Activated naive CD8-positive, alpha-beta T cell treated with anti-CD3 and anti-CD28 coated beads, Interleukin-2, amount 10 ng/mL, durations not matched to agents 7 days and 5 days (primary cell): Measurements from ENCODE around the gene SUN2. TPM values are rescaled to one million over a fixed set of nuclear protein-coding genes. Genes with fewer than 3 reads are reported as not detected.
A peak's percentile ranks its signal among the peaks of the same experiment; 100 is the strongest.

ENCODE experiments used
- ATAC-seq: fragments of 150-1000 bp; cut with Tn5 transposase; one replicate; pipeline ENCODE4 v1.10.0; 2021; ENCODE audit warnings: low read depth, moderate library complexity
- POLR2A ChIA-PET: fragments of 350-600 bp; sonication (Branson Sonifier 250); formaldehyde crosslinking; loops from one replicate; lab custom pipeline; 2021; ENCODE audit warnings: antibody characterized with exemption; lab: Charles Lee
- DNase-seq: peaks from one replicate; pipeline ENCODE4 v3.0.0; 2021
- H3K27ac Mint-ChIP-seq: one replicate; pipeline ENCODE4 v1.8.0; 2022; ENCODE audit warnings: mild to moderate bottlenecking, mixed read lengths
- H3K27me3 Mint-ChIP-seq: one replicate; pipeline ENCODE4 v1.8.0; 2022; ENCODE audit warnings: mild to moderate bottlenecking, moderate library complexity, mixed read lengths
- H3K36me3 Mint-ChIP-seq: one replicate; pipeline ENCODE4 v1.8.0; 2021; ENCODE audit warnings: mild to moderate bottlenecking, mixed read lengths
- H3K4me1 Mint-ChIP-seq: one replicate; pipeline ENCODE4 v1.8.0; 2021; ENCODE audit warnings: mixed read lengths
- H3K4me3 Mint-ChIP-seq: one replicate; pipeline ENCODE4 v1.8.0; 2022; ENCODE audit warnings: mild to moderate bottlenecking, moderate library complexity, mixed read lengths
- H3K9me3 Mint-ChIP-seq: one replicate; pipeline ENCODE4 v1.8.0; 2021; ENCODE audit warnings: mixed read lengths
- total RNA-seq, 2 experiments: library from RNA; stranded (reverse); gene quantifications; one replicate each; pipeline ENCODE4 v1.2.3, GENCODE V29; 2021

SUN2 gene
- total RNA-seq, 2 experiments from 2014 or later = 607 to 626 TPM

DNA sequence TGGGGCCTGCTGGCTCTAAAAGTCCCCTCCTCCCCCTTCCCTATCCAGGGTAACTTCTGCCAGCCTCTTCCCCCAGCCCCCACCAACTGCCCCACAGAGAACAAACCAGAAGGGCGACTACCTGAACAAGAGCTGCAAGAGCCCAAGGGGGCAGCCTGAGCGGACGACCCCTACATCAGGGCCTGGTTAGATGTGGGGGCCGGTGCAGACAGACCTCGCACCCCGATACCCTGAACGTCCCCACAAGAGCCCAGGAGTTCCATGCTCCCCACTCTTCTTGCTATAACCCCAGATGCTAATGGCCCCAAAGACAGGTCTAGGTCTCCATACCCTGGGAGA, 20.7 kb downstream of the SUN2 start:
- H3K4me3 Mint-ChIP-seq = no peak overlapping the region
- ATAC-seq (no peak), DNase-seq (no peak)
- peaks cover 23% of the 10 kb centered on the region for H3K4me1 Mint-ChIP-seq
- H3K9me3 Mint-ChIP-seq = no peaks in the 10 kb centered on the region
- H3K36me3 Mint-ChIP-seq = peaks cover 33% of the 10 kb centered on the region
- H3K27ac Mint-ChIP-seq = peak overlapping the region; percentile 75
- POLR2A ChIA-PET = interaction anchor here (0.9 to 16.1 kb wide), 4 partner anchors 7 to 26 kb away, joined by 4 to 386 read pairs (median 22); partner anchors contain the start of gene SUN2
- no peaks in the 10 kb centered on the region for H3K27me3 Mint-ChIP-seq

DNA sequence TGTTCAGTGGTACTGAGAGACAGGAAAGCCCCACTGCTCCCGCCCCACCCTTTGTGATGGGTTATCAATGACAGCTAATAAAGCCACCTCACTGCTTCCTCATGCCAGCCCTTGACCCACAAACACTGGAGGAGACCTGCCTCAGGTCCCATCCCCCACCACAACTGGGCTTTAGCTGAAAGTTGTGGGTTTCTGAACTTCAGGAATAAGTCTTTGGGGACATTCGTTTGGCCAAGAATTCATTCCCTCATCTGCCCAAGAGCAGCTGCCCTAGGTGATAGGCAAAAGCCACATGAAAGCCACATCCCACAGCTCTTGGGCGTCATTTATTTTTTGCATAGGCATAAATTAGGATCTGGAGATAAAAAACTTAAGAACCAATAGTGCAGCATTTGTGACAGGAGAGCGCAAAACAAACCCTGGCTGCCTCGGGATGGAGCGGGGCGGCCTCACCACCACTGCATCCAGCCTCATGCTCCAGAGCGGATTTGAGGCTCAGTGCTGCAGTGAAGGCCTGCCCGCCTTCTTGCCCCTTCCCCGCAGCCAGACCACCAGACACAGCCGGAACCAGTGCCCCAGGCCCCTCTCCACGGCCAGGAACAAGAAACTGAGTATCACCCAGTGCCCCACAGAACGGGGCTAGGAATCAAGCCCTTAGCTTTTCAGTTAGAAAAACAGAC, 21.2 kb downstream of the SUN2 start:
- H3K4me1 Mint-ChIP-seq = peaks cover 23% of the 10 kb centered on the region
- H3K9me3 Mint-ChIP-seq = no peaks in the 10 kb centered on the region
- peak overlapping the region; percentile 75 for H3K27ac Mint-ChIP-seq
- POLR2A ChIA-PET = interaction anchor here (0.9 to 16.1 kb wide), 8 partner anchors 8 to 109 kb away, joined by 4 to 386 read pairs (median 6); partner anchors contain the start of genes NPTXR and SUN2
- H3K27me3 Mint-ChIP-seq = no peaks in the 10 kb centered on the region
- ATAC-seq (no peak), DNase-seq (no peak)
- H3K4me3 Mint-ChIP-seq = peak overlapping the region; percentile 44
- peaks cover 28% of the 10 kb centered on the region for H3K36me3 Mint-ChIP-seq

DNA sequence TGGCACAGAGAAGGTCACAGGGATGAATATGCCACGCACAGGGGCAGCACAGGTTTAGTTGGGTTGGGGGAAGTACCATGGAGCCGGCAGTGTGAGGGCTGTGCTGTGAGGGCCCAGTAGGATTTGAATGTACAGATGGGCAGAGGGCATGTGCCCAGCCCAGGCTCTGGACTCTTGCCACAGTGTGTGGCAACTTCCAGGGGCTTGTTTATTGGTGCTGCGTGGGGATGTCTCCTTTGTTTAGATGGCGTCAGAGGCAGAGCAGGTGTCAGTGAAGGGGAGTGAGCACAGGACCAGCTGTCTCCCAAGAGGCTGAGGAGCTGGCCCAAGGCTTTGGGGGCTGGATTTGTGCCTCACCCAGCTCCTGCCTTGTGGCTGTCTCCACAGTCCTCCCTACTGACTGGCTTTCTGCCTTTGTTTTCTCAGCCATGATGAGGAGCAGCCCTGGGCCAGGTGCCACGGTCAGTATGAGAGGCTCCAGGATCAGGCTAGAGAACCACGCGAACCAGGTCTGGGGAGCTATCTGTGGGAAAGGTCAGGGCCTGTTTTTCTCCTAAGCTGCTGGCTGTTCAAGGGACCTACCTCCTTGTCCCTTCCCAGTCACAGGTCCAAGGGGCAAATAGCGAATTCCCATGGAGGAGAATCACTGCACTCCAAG, 21.9 kb downstream of the SUN2 start:
- POLR2A ChIA-PET = interaction anchor here (0.9 to 16.1 kb wide), 8 partner anchors 9 to 110 kb away, joined by 4 to 386 read pairs (median 8); partner anchors contain the start of genes GTPBP1, NPTXR and SUN2
- Mint-ChIP-seq H3K27me3 (no peaks in the 10 kb centered on the region), H3K9me3 (no peaks in the 10 kb centered on the region), H3K4me3 (no peak overlapping the region), H3K27ac (peak overlapping the region; percentile 75), H3K4me1 (peaks cover 26% of the 10 kb centered on the region), H3K36me3 (peaks cover 28% of the 10 kb centered on the region)
- DNase-seq (no peak), ATAC-seq (peak; percentile 5)

DNA sequence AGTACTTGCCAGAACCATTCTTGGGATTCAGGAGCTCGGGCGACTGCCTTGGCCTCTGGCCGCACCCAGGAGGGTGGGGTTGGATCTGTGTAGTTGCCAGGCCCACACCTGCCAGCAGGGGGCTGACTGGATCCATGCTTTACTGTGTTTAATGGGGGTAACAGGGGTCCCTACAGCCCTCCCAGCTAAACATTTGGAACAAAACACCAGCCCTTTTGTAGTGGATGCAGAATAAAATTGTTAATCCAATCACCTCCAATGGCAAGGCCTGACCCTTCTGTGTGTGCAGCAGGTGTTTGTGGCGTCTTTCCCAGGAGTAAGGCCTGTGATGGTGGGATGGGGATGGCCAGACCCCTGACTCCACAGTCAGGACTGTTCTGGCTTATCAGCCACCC, 22.5 kb downstream of the SUN2 start:
- Mint-ChIP-seq H3K36me3 (peaks cover 26% of the 10 kb centered on the region), H3K27me3 (no peaks in the 10 kb centered on the region), H3K4me1 (peaks cover 26% of the 10 kb centered on the region), H3K27ac (peak overlapping the region; percentile 75), H3K4me3 (no peak overlapping the region), H3K9me3 (no peaks in the 10 kb centered on the region)
- POLR2A ChIA-PET = interaction anchor here (0.6 to 16.1 kb wide), 7 partner anchors 9 to 471 kb away, joined by 4 to 386 read pairs (median 10); partner anchors contain the start of genes GTPBP1, NPTXR and SUN2
- DNase-seq = peak; percentile 68
- peak; percentile 51 for ATAC-seq

DNA sequence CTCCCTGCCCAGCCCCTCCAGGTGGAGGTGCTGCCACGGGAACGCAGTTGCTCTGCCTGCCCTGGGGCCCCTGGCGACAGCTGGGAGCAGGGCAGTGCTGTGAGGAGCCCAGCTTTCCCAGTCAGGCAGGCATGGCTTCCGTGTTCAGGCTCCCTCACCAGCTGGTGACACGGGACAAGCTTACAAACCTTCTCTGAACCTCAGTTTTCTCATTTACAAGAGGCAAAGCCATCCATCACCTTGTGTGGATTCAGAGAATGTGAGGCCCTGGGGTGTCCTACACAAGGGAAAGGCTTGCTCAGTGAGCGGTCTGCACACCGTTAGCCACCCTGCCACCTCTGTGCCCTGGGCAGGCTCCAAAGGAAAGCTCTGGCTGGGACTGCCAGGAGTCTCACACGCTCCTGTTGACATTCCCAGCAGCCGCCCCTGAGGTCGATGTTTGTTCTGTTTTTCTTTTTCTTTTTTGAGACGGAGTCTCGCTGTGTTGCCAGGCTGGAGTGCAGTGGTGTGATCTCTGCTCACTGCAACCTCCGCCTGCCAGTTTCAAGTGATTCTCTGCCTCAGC, 23.5 kb downstream of the SUN2 start:
- Mint-ChIP-seq H3K27ac (peak overlapping the region; percentile 65), H3K9me3 (no peaks in the 10 kb centered on the region), H3K36me3 (peaks cover 23% of the 10 kb centered on the region), H3K27me3 (no peaks in the 10 kb centered on the region), H3K4me1 (peaks cover 19% of the 10 kb centered on the region), H3K4me3 (no peak overlapping the region)
- no peak for ATAC-seq
- POLR2A ChIA-PET = interaction anchor here (0.7 to 16.1 kb wide), 8 partner anchors 8 to 111 kb away, joined by 3 to 386 read pairs (median 11); partner anchors contain the start of genes GTPBP1, NPTXR and SUN2
- peak; percentile 40 for DNase-seq

DNA sequence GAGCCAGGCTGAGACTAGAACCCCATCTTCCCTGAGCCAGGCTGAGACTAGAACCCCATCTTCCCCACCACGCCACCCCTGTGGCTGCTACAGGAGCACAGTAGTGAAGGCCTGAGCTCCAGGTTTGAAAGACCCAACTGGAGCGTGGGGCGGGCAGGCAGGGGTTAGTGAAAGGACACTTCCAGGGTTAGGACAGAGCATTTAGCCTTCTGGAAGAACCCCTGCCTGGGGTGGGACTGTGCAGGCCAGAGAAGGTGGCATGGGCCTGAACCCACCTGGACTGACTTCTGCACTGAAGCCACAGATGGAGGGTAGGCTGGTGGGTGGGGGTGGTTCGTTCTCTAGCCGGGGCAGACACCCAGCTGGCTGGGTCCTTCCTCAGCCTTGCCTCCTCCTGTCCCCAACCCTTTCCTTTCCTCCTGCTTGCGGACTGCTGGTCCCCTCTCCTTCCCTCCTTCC, 24.1 kb downstream of the SUN2 start:
- Mint-ChIP-seq H3K9me3 (no peaks in the 10 kb centered on the region), H3K4me1 (peaks cover 17% of the 10 kb centered on the region), H3K27ac (peak overlapping the region; percentile 65), H3K27me3 (no peaks in the 10 kb centered on the region), H3K4me3 (no peak overlapping the region), H3K36me3 (peaks cover 24% of the 10 kb centered on the region)
- no peak for DNase-seq
- POLR2A ChIA-PET = interaction anchor here (0.7 to 16.1 kb wide), 6 partner anchors 11 to 35 kb away, joined by 3 to 386 read pairs (median 14); partner anchors contain the start of genes GTPBP1 and SUN2
- ATAC-seq = no peak

DNA sequence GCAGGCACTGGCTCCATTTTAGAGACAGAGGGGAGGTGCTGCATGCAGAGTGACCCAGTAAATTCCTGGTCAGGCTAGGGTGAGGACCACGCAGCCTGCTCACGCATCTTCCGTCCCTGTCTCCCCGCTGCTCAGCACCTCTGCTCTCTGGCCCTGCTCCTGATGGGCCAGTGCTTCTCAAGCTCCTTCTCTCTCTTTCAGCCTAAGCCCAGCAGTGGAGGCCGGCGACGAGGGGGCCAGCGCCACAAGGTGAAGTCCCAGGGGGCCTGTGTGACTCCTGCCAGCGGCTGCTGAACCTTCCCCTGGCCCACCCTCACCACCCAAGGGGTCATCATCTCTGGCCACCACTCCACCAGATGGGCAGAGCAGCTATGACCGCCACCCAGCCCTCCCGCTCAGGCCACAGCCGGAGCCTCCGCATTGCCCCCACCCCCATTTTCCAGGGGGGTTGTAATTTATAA, 25.4 kb downstream of the SUN2 start:
- peak; percentile 31 for DNase-seq
- H3K4me3 Mint-ChIP-seq = no peak overlapping the region
- peaks cover 28% of the 10 kb centered on the region for H3K36me3 Mint-ChIP-seq

DNA sequence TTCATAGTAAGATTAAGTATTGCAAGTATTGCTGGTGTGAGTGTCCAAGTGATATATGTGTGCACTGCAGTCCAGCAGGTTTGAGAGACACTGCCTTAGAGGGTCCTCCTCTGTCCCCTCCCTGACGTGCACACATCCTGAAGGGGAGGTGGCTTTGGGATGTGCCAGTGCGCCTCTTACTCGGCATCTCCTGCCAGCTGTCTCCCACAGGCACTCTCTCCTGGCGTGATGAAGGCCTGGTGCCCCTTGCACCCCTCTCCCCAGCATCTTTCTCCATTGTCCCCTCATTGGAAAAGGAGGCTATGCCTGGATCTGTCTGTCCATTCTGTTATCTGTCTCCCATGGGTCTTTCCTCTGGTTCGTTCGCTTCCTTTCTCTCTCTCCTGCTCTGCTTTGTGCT, 25.9 kb downstream of the SUN2 start:
- peaks cover 29% of the 10 kb centered on the region for H3K36me3 Mint-ChIP-seq
- H3K4me1 Mint-ChIP-seq = peaks cover 8% of the 10 kb centered on the region
- H3K27me3 Mint-ChIP-seq = no peaks in the 10 kb centered on the region
- DNase-seq = peak; percentile 26
- POLR2A ChIA-PET = interaction anchor here (1.2 to 16.1 kb wide), 3 partner anchors 10 to 25 kb away, joined by 3 to 386 read pairs (median 40); partner anchors contain the start of gene SUN2
- ATAC-seq = no peak
- no peak overlapping the region for H3K27ac Mint-ChIP-seq
- H3K9me3 Mint-ChIP-seq = no peaks in the 10 kb centered on the region
- no peak overlapping the region for H3K4me3 Mint-ChIP-seq

More for the DNA sequence above, 25.4 kb downstream of the SUN2 start:
- Mint-ChIP-seq H3K27me3 (no peaks in the 10 kb centered on the region), H3K27ac (peak overlapping the region; percentile 68), H3K9me3 (no peaks in the 10 kb centered on the region), H3K4me1 (peaks cover 8% of the 10 kb centered on the region)
- POLR2A ChIA-PET = interaction anchor here (1.2 to 16.1 kb wide), 3 partner anchors 9 to 25 kb away, joined by 3 to 386 read pairs (median 40); partner anchors contain the start of gene SUN2
- no peak for ATAC-seq

DNA sequence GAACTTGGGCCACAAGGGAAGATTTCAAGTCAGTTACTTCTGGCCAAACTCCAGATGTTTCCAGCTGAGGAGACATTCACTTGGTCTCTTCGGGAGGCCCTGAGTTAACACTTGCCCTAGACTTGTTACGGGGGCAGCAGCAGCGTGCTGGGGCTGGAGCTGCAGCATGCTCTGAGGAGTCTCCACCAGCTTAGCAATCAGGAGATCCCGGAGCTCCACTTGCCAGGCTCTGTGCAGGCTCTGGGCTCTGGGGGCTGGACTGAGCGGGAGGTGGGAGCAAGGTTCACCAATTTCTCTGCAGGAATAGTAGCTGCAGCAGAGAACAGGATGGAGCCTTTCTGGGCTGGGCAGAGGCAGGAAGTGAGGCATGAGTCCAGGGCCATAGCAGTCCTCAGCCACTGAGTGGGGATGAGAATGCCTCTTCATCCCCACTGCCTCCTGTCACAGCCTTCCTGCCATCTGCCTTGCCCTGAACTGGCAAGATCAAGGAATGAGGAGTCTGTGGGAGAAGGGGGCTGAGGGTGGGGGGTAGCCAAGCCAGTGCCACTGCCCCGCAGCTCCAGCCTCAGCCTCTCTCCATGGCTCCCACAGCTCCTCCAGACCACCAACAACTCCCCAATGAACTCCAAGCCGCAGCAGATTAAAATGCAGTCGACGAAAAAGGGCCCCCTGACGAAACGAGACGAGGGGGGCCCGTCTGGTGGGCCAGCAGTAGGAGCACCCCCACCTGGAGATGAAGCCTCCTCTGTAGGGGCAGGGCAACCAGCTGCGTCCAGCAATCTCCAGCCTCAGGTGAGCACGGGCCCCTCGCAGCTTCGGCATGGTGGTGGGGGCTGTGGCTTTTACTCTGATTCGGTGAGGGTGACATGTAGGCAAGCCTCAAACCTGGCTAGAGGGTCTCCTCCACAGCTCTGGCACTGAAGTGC, 26.7 kb downstream of the SUN2 start:
- peak; percentile 29 for DNase-seq
- H3K27ac Mint-ChIP-seq = no peak overlapping the region
- no peaks in the 10 kb centered on the region for H3K9me3 Mint-ChIP-seq
- peaks cover 8% of the 10 kb centered on the region for H3K4me1 Mint-ChIP-seq
- POLR2A ChIA-PET = interaction anchor here (0.6 to 16.1 kb wide), 4 partner anchors 13 to 37 kb away, joined by 3 to 386 read pairs (median 22); partner anchors contain the start of gene SUN2
- H3K27me3 Mint-ChIP-seq = no peaks in the 10 kb centered on the region
- ATAC-seq = no peak
- H3K4me3 Mint-ChIP-seq = no peak overlapping the region
- H3K36me3 Mint-ChIP-seq = peaks cover 28% of the 10 kb centered on the region

DNA sequence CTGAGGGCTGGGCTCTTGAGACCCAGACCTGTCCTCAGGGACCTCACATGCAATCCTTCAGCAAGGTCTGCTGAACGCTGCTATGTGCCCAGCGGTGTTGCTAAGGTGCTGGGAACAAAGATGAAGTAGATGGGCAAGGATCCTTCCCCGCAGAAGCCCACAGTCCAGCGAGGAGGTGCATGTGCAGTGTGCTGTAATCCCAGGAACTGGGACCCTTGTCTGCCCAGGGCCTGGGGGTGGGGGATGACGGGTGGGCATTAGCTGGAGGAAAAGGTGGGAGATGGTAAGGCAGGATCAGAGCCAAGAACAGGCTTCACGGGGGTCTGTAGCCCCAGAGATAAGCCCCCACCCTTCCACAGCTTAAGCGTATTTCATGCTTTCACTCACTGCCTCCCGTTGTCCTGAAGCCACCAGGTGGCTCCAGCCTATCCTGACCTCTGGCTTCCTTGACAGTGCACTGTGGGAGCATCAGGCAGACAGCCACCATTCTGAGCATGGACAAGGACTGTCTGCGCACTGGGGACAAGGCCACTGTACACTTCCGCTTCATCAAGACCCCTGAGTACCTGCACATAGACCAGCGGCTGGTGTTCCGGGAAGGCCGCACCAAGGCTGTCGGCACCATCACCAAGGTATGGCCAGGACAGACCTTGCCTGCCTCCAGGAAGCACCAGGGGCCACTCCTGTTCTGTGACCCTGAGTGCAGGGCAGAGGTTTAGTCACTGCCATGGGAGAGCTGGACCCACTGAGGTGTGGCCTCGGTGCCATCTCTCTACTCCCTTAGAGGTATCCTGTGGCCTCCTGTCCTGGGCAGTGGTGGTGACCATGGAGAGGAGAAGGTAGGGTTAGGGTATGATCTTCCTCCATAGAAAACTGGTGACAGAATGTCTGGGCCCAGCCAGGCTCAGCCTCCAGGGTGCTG, 28.0 kb downstream of the SUN2 start:
- POLR2A ChIA-PET = interaction anchor here (1.1 to 16.1 kb wide), 2 partner anchors 21 to 27 kb away, joined by 3 to 386 read pairs; partner anchors contain the start of gene SUN2
- H3K36me3 Mint-ChIP-seq = peaks cover 26% of the 10 kb centered on the region
- ATAC-seq = no peak
- peaks cover 4% of the 10 kb centered on the region for H3K4me1 Mint-ChIP-seq
- H3K9me3 Mint-ChIP-seq = no peaks in the 10 kb centered on the region
- H3K27me3 Mint-ChIP-seq = no peaks in the 10 kb centered on the region
- H3K27ac Mint-ChIP-seq = peak overlapping the region; percentile 30
- DNase-seq = peak; percentile 22
- H3K4me3 Mint-ChIP-seq = no peak overlapping the region

DNA sequence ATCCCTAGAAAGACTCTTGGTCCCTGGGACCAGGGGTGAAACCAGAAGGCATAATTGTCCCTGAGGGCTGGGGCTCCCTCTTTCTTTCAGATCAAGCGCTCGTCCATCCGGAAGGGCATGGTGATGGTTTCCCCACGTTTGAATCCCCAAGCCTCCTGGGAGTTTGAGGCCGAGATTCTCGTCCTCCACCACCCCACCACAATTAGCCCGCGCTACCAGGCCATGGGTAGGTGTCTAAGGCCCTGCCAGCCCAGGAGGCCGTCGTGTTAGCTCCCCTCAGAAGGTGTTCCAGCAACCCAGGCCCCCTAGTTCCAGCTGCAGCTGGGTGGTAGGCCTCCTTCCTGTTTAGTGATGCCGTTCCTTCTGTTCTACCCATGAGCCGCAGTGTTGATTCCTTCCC, 28.7 kb downstream of the SUN2 start:
- DNase-seq (peak; percentile 23), ATAC-seq (no peak)
- H3K36me3 Mint-ChIP-seq = peaks cover 26% of the 10 kb centered on the region
- H3K4me3 Mint-ChIP-seq = no peak overlapping the region
- H3K9me3 Mint-ChIP-seq = no peaks in the 10 kb centered on the region
- H3K27me3 Mint-ChIP-seq = no peaks in the 10 kb centered on the region
- peaks cover 4% of the 10 kb centered on the region for H3K4me1 Mint-ChIP-seq
- H3K27ac Mint-ChIP-seq = no peak overlapping the region
- POLR2A ChIA-PET = no interaction called here
